Esophagus squamous epithelium (tissue), 5 donors: ENCODE data around the gene OXER1. TPM values are rescaled to one million over a fixed set of nuclear protein-coding genes. Genes with fewer than 3 reads are reported as not detected.

ENCODE experiments used
- DNase-seq: peaks from one replicate; lab custom pipeline; 2025; lab: John Stamatoyannopoulos, UW
- H3K27ac ChIP-seq, 4 donors: fragments of 200-600 bp; sonication (generic); one replicate each; pipeline ENCODE4 v1.5.1; 2016 to 2019; ENCODE audit warnings: mild to moderate bottlenecking in 1 of 4
- H3K27me3 ChIP-seq, 4 donors: fragments of 200-600 bp; sonication (generic); 1 replicate in 3 of 4; 2 replicates in 1 of 4; pipeline versions ENCODE4 v1.5.1 to v1.6.0; 2017 to 2021; ENCODE audit warnings: antibody characterized with exemption in 1 of 4
- H3K36me3 ChIP-seq, 3 donors: fragments of 200-600 bp; sonication (generic); one replicate each; pipeline ENCODE4 v1.5.1; 2016 to 2019
- H3K4me1 ChIP-seq, 3 donors: fragments of 200-600 bp; sonication (generic); one replicate each; pipeline ENCODE4 v1.5.1; 2017 to 2019
- H3K4me3 ChIP-seq, 4 donors: fragments of 200-600 bp; sonication (generic); 1 replicate in 3 of 4; 2 replicates in 1 of 4; pipeline ENCODE4 v1.5.1; 2016 to 2019; ENCODE audit warnings: mild to moderate bottlenecking in 2 of 4, moderate library complexity in 1 of 4
- H3K9me3 ChIP-seq, 3 donors: fragments of 200-600 bp; sonication (generic); one replicate each; pipeline ENCODE4 v1.5.1; 2016 to 2019
- POLR2A ChIP-seq, 4 donors: fragments of 450-650 bp; IDR thresholded peaks; one replicate each; pipeline ENCODE4 v1.6.1; 2017; ENCODE audit warnings: antibody characterized with exemption in 4 of 4, mild to moderate bottlenecking in 4 of 4, moderate library complexity in 3 of 4
- WGBS, 2 donors: methylation state at CpG; one replicate each; pipeline ENCODE4 v1.1.5; 2018; 5-methylcytosine and 5-hydroxymethylcytosine counted together
- intact Hi-C: fragments of 100-400 bp; cut with DNase I; formaldehyde crosslinking; loops from one replicate; pipeline ENCODE4 v1.15.0; 2022
- total RNA-seq, 4 donors: library from RNA; depleted of rRNA; stranded (reverse); fragments of >200 nt; gene quantifications; one replicate each; pipeline ENCODE4 v1.1.0, GENCODE V29; 2016
- TF ChIP-seq, protein P1 (sequence below), 6 experiments: fragments of 450-650 bp in 4 of 6; fragments of 200-600 bp in 2 of 6; sonication (generic) in 2 of 6; IDR thresholded peaks; one replicate each; pipeline ENCODE4 v1.5.1; 2016 to 2019; ENCODE audit warnings: antibody characterized with exemption in 6 of 6, mild to moderate bottlenecking in 4 of 6, moderate library complexity in 4 of 6
- donor health status: DM: yes; HTN: yes; CAD: no.

The OXER1 gene
- total RNA-seq, 4 donors from 2014 or later = 0.18 to 2.3 (median 1.1) TPM

GRCh38 chr2:42756150-42756775 is 7.7 kb downstream of the OXER1 start:
- no peak overlapping the region for H3K27ac ChIP-seq
- WGBS, 2 donors = 77 to 81% methylated on average over 4 to 8 of the region's 10 CpGs
- peaks cover 0 to 31% (median 0%) of the 10 kb centered on the region in 3 donors for H3K36me3 ChIP-seq
- intact Hi-C loops = no loop called here
- H3K4me3 ChIP-seq = no peak overlapping the region
- no peak for DNase-seq
- H3K4me1 ChIP-seq = peaks cover 0 to 14% (median 3%) of the 10 kb centered on the region in 3 donors
- TF ChIP-seq POLR2A (IDR thresholded peaks at IDR 0.05) = no peak
- TF ChIP-seq, protein P1, sequence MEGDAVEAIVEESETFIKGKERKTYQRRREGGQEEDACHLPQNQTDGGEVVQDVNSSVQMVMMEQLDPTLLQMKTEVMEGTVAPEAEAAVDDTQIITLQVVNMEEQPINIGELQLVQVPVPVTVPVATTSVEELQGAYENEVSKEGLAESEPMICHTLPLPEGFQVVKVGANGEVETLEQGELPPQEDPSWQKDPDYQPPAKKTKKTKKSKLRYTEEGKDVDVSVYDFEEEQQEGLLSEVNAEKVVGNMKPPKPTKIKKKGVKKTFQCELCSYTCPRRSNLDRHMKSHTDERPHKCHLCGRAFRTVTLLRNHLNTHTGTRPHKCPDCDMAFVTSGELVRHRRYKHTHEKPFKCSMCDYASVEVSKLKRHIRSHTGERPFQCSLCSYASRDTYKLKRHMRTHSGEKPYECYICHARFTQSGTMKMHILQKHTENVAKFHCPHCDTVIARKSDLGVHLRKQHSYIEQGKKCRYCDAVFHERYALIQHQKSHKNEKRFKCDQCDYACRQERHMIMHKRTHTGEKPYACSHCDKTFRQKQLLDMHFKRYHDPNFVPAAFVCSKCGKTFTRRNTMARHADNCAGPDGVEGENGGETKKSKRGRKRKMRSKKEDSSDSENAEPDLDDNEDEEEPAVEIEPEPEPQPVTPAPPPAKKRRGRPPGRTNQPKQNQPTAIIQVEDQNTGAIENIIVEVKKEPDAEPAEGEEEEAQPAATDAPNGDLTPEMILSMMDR (IDR thresholded peaks at IDR 0.05) = no peak
- no peaks in the 10 kb centered on the region for H3K27me3 ChIP-seq
- H3K9me3 ChIP-seq = no peaks in the 10 kb centered on the region

GRCh38 chr2:42755191-42755880 is 8.6 kb downstream of the OXER1 start:
- Histone ChIP-seq H3K36me3 (peaks cover 0 to 31% (median 0%) of the 10 kb centered on the region in 3 donors), H3K4me3 (no peak overlapping the region), H3K27me3 (no peaks in the 10 kb centered on the region), H3K27ac (peak overlapping the region in 2 of 4 donors; percentile 0 to 23), H3K9me3 (no peaks in the 10 kb centered on the region), H3K4me1 (peaks cover 0 to 14% (median 3%) of the 10 kb centered on the region in 3 donors)
- DNase-seq = no peak
- 66 to 70% methylated on average over 11 to 13 of the region's 14 CpGs for WGBS, 2 donors
- intact Hi-C loops = no loop called here
- no peak for TF ChIP-seq POLR2A (IDR thresholded peaks at IDR 0.05)
- TF ChIP-seq, protein P1 (IDR thresholded peaks at IDR 0.05) = no peak

- no peak for DNase-seq
- intact Hi-C loops = no loop called here
- WGBS, 2 donors = 72 to 93% methylated on average over 7 of the region's 8 CpGs
- no peaks in the 10 kb centered on the region for H3K9me3 ChIP-seq
- TF ChIP-seq, protein P1 (IDR thresholded peaks at IDR 0.05) = no peak
- no peak for TF ChIP-seq POLR2A (IDR thresholded peaks at IDR 0.05)
- no peaks in the 10 kb centered on the region for H3K27me3 ChIP-seq
- peaks cover 0 to 31% (median 0%) of the 10 kb centered on the region in 3 donors for H3K36me3 ChIP-seq
- H3K4me1 ChIP-seq = peaks cover 0 to 14% (median 3%) of the 10 kb centered on the region in 3 donors
- peak overlapping the region in 2 of 4 donors; percentile 0 to 23 for H3K27ac ChIP-seq
- no peak overlapping the region for H3K4me3 ChIP-seq
Measured at GRCh38 chr2:42754776-42755140, 9.2 kb downstream of the OXER1 start.

- DNase-seq = no peak
- no peaks in the 10 kb centered on the region for H3K9me3 ChIP-seq
- no peak overlapping the region for H3K27ac ChIP-seq
- 54 to 73% methylated on average over 4 to 8 of the region's 11 CpGs for WGBS, 2 donors
- H3K4me3 ChIP-seq = no peak overlapping the region
- intact Hi-C loops = no loop called here
- peaks cover 0 to 14% (median 3%) of the 10 kb centered on the region in 3 donors for H3K4me1 ChIP-seq
- H3K36me3 ChIP-seq = peaks cover 0 to 34% (median 0%) of the 10 kb centered on the region in 3 donors
- no peaks in the 10 kb centered on the region for H3K27me3 ChIP-seq
- no peak for TF ChIP-seq POLR2A (IDR thresholded peaks at IDR 0.05)
- TF ChIP-seq, protein P1 (IDR thresholded peaks at IDR 0.05) = no peak
Measured at GRCh38 chr2:42754021-42754775, 9.7 kb downstream of the OXER1 start.
